ENCODE results near the gene FRMD4A.
"Not testable (repeated sequence)": the region's sequence is repeated elsewhere in the genome, so short reads cannot be mapped to it uniquely, and the experiment has no call there.

Gene FRMD4A

DNA sequence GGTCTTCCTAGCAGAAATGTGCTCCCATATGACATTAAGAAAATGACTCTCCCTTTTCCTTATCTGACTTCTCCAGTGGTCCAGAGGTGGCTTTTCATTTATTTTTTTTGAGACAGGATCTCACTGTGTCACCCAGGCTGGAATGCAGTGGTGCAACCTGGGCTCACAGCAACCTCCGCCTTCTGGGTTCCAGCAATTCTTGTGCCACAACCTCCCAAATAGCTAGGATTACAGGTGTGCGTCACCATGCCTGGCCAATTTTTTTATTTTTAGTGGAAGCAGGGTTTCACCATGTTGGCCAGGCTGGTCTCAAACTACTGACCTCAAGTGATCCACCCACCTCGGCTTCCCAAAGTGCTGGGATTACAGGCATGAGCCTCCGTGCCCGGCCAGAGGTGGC is 563.6 kb downstream of the FRMD4A start:
- DNase-seq: not testable (repeated sequence)

DNA sequence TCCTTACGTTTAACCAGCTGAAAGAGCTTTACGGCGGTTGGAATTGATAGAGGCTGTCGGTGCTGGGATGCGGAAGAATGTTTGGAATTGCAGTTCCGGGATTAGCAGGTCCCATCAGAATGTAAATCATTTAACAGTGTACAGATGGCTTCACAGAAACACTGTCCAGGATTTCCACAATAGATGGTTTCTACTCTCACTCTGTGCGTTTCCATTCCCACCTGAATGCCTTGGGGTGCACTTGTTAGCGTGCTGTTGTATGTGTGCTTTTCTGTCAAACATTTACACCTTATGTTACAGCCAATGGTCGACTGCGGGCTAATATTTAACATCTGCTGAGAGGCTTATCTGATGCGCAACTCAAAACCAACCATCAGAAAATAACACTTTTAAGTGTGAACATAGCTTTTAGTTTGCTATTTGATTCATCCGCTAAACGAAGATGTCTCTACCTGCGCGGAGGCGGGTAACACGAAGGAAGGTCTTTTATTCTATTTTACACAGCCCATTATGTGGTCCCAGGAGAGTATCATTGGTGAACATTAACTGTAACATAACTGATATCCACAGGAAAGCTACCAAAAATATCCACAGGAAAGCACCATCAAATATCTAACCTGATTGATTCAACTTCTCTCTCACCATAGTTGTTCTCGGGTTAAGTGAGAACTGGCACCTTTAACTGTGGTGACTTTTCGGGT is 564.9 kb downstream of the FRMD4A start:
- DNase-seq: no peak

DNA sequence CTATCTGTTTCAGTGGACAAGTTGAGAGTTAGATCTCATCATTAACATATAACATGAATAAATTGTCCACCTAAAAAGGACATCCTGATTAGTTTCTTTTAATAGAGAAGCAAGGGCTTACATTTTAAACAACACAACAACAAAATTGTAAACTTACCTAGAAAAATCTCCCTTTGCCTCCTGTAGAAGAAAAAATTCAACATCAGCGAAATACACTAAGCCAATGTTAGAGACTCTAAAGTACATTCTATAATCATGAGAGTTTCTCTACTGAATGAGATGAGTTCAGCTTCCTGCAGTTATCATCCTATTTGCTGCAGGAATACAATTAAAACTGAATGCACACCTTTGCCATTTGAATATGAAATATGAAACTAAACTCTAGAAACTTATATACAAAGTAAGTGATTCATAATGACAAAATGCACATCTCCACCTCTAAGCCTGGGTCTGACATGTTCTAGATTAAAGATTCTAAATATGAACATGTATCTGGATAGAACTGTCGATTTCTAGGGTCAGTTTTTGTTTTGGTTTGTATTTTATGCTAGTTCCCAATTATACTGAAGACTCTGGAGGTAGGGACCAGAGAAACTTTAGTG is 569.1 kb downstream of the FRMD4A start:
- no peak for DNase-seq

DNA sequence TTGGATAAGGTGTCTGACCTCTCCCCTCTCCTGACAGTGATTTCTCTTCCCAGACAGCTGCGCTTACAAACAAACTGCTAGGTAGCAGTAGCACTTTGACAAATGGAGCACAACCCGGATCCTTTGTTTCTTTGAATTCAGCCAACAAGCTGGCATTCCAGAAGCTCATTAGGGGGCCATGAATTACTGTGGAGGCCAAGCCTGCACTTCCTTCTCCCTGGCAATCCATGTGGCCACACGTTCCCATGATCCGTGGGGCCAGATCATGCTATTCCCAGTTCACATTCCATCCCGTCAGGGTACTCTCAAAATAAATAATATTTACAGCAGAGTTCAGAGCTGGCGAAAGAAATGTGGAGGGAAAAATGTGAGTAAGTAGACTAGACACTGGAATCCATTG is 571.6 kb downstream of the FRMD4A start:
- DNase-seq: no peak

DNA sequence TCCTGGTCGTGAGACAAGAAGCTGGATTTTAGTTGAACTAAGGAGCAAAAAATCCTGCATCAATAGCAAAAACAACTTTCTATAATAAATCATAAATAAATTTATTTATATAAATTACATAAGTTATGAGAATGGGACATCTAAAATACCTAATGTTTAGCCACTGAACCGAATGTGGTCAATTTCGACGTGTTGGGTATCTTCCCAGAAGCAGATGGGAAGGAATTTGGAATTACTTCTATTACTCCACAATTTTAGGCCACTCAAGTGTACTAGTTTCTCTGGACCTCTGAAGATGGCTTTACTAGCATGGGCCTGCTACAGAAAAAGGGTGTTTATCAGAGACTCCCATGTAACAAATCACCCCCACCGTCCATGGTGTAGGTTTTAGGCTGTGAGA is 572.0 kb downstream of the FRMD4A start:
- DNase-seq: no peak

DNA sequence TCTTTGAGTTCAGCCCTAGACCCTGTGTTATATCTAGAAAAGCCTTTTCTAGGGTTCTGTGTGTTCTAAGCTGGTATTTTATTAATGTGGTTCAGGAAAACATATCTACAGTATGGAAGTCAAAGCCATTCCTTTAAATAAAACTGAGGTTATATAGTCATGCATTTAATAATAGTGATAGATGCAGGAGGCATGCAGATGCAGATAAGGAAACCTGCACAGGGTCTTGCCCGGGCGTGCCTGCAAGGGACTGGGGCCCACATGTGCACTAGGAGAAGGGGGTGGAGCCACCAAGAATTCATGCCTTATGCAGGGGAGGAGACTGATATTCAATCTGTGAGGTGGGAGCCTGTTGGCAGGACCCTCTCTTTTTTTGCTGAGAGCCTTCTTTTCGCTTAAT is 572.4 kb downstream of the FRMD4A start:
- no peak for DNase-seq

DNA sequence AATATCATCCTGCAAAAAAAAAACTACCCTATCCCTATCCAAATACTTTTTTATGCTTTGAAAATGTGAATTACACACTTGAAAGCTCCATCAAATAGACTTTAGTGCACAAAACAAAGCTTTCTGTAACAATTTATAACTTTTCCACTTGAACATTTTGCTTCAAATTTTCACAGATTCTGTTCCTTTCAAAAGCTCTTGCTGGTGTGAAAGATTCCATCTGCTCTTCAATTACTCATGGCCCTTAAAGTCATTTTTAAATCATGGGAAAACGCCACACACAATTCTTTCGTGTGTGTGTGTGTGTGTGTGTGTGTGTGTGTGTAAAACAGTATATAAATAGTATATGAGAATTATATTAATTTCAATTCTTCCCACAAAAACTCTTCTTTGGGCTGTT is 576.4 kb downstream of the FRMD4A start:
- no peak for DNase-seq

DNA sequence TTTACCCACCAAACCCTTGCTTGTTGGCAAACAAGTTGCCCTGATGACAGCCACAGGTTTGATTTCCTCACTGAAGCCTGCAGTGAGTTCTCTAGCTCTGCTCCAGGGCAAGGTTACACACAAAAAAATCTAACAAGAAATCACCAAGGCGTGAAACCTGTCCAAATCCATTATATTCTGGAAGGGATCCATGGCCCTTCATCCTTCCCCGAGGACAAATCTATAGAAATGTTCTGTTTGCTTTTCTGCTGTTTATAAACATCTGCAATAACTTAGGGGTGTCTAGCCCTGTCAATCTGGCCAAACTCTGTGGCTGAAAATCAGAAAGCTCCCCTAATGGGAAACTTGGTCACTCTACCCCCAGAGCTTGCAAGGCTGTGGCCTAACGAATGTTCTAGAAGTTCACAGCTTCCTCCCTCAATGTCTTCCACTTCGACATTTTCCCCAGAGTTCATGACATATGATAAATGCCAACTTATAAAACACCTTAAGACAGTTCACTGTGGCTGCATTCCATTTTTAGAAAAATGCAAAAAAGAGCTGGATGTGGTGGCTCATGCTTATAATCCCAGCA is 579.4 kb downstream of the FRMD4A start:
- no peak for DNase-seq

DNA sequence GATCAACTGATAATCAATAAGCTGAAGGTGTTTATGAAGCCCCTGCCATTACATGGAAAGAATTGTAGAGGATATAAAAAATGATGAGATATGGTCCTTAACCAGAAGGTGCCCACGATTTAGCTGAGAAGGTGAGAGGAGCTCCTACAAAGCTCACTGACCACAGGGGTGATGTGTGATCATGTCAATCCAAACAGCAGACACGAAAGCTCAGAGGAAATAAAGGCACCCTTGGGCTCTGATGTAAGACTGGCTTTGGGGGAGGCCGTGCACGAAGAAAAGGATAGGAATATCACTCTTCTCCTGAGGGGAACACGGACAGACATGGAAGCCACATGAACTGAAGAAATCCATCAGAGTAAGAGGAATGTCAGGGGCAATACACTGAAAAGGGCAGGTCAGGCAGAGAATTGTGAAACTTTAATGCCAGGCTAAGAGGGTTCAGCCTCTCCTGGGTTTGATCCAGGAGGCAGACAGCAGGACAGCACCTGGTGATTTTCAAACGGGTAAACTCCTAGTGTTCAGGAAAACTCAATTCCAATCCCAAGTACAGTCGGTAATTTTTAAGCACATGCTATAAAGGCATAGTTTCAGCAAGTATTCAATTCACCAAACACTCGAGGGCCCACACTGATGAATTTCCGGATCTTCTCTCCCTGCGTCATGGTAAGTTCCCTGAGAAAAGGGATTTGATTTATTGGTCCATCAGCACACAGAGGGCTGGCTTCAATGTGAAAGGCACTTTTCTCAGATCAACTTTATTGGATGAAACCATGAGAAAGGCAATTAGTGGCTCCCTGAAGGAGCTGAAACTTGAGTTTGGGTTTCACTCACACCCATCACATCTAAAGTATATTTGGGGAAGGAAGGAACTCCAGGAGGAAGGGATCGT is 580.2 kb downstream of the FRMD4A start:
- no peak for DNase-seq

DNA sequence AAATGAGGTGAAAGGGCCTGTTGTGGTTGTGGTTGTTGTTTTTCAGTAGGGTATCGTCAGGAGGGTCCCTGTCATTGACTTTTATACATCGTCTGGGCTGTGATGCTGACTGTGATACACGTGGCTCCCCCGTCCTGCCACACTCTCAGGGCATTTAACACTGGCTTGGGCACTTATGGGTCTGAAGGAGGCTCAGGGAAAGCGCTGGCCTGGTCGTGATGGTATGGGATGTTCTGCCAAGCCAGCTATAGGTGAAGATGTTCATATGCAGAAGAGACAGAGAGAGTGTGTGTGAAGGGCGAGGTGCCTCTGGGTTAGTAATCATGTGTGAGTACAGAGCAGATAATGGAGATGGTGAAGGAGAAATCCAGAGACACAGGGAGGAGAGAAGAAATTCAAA is 585.5 kb downstream of the FRMD4A start:
- DNase-seq: no peak

DNA sequence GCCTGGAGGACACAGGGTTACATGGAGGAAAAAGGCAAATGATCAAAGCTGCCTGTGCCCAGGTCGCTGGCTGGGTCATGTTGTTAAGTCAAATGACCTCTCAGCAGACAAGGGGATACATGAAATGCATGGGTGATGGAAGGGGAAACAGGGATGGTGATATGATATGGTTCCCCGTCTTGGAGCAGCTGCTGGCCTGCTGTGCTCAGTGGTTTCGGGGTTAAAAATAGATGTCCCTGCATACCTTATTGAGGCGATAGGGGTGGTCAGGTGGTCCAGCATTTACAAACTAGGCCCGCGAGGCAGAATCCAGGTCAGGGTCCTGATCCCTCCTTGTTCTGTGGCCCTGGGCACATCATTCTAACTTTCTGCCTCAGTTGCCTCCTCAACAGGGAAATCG is 586.8 kb downstream of the FRMD4A start:
- DNase-seq: no peak

DNA sequence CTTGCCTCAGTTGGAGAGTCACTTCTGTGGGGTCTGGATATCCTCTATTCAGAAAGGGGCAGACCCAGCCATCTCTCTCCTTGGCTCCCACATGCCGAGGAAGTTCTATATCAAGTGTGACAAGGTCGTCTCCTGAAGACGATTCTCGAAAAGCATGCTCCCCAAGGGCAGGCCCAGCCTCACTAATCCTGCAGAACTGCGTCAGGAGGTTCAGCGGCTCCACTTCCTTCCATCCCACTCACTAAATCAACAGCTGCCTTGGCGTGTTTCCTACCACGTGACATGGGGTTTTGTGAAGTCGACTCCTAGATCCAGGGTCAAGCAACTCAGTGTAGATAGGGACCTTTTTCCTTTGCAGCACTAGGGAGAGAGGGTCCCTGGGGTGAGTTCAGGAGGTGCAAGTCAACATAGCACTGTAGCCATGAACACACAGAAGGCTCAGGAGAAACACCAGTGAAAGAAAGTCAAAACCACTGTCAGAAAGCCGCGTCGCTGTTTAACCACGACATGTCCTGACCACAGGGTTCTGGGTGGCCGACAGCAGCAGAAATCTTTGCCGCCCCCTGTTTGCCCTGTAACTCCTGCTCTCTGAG is 587.5 kb downstream of the FRMD4A start:
- no peak for DNase-seq

DNA sequence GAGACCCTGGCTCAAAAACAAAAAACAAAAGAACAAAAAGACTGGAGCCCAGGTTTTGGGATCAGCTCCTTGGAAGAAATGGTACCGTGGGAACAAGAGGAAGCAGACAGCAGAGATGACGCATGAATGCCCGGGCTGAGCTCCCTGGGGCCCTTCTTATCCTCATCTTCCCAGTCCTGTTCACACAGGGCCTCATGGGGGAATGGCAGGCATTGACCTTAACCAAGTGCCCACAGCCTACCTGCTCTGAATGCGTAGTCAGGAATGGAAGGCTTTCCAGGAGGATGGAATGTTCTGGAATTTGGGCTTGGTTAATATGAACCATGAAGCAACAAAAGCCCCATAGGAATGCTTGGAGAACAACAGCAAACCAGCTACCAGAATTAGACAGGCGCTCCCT is 589.3 kb downstream of the FRMD4A start:
- no peak for DNase-seq

DNA sequence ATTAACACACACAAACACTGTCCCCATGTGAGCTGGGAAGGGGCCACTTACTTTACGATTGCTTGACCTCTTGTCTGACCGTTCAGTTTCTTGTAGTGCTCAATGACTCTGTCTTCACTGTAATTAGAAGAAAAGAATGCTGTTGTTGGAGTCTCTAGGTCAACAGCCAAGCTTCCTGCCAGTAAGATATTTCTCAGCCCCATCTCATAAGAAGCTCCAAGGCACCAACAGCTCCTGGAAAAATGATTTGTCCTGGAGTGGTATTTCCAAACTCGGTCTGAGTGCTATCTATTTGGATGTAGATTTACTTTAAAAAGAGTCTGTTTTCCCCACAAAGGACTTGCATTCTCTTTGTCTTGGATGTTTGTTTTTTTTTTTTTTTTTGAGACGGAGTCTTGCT is 590.3 kb downstream of the FRMD4A start:
- no peak for DNase-seq

DNA sequence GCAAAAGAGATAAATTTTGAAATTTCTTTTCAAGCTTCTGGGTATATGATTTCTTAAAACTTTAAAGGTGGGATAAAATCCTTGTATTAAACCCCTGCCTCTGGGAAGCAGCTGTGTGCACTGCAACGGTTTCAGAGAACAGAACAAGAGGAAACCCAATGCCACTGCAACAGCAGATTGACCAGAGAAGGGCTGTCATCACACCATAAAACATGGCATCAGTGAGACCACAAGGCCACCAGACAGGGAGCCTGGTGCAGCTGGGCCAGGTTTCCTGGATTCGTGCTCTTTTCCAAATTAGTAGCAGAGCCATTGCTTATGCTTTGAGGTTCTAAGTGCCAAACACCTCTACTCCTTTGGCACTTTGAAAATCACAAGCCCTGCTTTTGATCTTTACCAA is 591.5 kb downstream of the FRMD4A start:
- DNase-seq: no peak

DNA sequence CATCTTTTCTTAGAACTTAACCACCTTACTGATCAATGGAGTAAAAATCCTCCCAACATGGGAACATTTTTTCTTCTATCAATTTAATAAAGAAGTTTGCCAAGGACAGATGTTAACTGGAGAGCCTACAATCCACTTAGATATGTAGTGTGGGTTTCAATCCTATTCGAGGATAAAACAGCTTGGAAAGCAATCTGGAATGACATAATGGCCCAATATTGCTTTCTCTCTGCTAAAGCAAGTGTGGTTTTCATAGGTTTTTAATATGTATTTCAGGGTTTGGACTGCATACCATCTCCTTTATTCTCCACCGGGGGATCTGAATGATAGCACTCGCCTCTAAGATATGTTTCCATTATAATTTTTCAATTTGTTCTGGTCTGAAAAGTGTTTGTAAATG is 594.2 kb downstream of the FRMD4A start:
- DNase-seq: no peak

DNA sequence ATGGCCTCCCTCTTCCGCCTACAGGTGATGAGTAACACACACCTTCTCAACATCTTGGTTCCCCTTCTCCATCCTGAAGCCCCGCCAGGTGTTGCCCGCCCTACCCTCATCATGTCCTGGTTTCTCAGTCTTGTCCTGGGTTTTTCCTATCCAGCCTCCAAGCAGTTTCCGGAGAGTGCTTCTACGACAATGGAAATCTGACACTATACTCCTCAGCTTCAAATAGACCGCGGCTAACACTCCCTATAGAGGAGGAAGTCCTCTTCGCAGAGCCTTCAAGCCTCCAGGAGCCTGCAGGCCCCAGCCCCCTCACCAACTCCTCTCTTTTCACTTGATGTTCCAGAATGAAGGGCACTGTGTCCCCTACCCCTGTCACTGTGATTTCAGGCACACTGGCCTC is 596.6 kb downstream of the FRMD4A start:
- DNase-seq: no peak

DNA sequence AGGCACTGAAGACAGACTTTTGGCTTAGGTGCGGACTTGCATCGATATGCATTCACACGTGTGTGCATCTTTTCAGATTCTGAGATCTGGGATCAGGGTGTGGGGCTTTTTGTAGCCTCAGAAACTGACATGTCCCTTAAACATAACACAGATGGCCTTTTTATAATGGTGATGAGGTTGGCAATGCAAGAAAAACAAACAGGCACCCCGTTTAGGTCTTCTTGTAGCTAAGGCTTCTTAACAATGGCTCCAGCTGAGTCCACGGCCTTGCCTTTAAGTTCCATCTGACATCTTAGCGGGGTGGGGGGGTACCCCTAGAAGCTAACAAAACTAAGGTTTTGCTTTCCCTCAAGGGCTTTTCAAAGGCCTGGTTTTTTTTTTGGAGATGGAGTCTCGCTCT is 597.7 kb downstream of the FRMD4A start:
- DNase-seq: no peak

DNA sequence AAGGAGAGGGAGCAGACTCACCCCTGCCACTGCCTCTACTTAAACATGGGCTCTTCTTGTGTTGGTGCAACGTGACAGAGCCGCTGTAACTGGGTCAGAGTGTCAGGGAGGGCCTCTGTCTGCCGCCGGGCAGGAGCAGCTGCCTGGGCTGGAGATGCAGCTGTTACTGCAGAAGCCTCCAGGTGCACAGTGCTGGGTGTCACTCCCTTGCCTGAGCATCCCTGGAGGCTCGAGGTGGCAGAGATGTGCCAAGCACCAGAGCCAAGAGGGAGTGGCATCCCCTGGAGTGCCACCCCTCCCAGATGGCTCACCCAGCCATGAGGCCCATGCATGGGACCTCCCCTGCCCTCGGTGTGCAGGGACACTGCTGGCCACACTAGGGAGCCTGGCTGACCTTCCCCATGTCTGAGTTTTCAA is 598.3 kb downstream of the FRMD4A start:
- DNase-seq: no peak

DNA sequence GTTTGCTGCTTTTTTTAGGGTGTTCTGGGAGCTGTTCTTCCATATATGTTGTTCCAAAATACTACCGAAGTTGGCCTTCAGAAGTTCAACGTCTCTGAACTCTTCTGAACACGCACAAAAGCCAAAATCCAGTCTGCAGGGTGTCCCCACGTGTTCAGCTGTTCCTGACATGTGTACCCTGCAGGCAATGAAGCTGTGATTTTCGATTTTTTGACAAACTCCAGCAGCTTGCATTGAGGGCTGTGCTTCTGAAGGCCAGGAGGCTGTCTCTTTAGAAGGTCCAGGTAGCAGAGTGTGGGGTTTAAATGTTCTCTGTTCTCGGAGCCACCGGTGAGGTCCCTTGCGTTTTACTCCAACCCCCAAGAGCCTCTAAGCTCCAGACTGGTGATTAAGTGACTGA is 598.9 kb downstream of the FRMD4A start:
- DNase-seq: no peak

DNA sequence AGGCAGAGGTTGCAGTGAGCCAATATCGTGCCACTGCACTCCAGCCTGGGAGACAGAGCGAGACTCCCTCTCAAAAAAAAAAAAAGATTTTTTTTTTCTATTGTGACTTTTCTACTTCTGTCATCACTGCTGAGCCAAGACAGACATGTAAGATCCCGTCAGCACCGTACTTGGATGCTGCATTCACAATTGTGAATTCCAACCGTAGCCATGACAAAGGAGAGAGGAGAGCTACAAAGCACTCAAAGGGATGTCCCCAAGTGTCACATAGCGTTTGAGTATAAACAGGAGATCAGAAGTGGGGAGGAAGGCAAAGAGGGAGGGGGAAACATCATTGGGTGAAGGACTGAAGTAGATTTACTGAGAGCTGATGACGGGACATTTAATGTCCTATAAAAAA is 599.8 kb downstream of the FRMD4A start:
- DNase-seq: no peak

DNA sequence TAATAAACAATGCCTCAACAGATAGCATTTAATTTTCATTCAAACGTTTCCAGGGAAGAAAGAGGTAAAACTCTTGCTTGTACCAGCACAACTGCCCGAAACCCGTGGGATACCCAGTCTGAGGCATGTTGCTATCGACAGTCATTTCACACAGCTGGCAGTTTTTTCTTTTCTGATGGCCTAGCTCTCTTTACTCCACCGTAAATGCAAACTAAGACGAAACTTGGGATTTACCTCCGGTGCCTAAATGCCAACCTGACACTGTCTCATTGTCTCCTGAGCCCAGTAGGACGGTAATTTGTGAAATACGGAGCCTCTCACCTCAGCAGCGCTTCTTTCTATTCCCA is 600.4 kb downstream of the FRMD4A start:
- DNase-seq: no peak

All from amygdala (tissue), 56 donors.